ENCODE results near the gene GRM8. TPM values are rescaled to one million over a fixed set of nuclear protein-coding genes. Genes with fewer than 3 reads are reported as not detected.

Gene GRM8
- total and polyA plus RNA-seq, 2 experiments from 2014 or later = 0.92 to 1.3 TPM

DNA sequence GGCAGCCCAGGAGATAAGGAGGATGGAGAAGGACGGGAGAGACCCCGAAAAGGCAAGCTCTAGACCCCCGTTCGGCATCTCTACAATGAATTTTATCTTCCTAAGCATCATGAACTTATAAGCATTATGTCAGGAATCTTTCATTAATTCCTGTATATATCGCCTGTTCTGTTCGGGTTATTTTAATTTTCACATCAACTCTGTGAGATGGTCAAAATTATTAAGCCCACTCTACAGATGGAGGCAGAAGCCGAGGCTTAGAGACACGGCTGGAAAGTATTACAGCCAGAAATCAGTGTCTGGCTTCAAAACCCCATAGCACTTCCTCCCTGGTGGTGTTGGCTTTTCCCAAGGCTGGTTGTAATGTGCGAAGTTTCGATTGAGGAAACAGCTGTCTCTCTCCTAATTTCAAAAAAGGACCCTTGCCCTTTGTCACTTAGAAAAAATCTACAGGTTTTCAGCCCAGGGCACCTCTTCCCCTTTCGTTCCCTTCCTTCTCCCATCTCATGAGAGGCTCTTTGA is 1.5 kb upstream of the GRM8 start:
- Histone ChIP-seq H3K27me3 (peaks cover 78% of the 10 kb centered on the region), H3K9me3 (ENCODE audit: low read depth) (no peaks in the 10 kb centered on the region), H3K27ac (no peak overlapping the region), H3K4me3 (no peak overlapping the region), H3K36me3 (no peaks in the 10 kb centered on the region), H3K4me1 (ENCODE audit: low read depth) (peaks cover 2% of the 10 kb centered on the region)
- no peak for DNase-seq (ENCODE audit: low read depth in 1 of 2, low spot score in 1 of 2)
- TF ChIP-seq, protein P1, sequence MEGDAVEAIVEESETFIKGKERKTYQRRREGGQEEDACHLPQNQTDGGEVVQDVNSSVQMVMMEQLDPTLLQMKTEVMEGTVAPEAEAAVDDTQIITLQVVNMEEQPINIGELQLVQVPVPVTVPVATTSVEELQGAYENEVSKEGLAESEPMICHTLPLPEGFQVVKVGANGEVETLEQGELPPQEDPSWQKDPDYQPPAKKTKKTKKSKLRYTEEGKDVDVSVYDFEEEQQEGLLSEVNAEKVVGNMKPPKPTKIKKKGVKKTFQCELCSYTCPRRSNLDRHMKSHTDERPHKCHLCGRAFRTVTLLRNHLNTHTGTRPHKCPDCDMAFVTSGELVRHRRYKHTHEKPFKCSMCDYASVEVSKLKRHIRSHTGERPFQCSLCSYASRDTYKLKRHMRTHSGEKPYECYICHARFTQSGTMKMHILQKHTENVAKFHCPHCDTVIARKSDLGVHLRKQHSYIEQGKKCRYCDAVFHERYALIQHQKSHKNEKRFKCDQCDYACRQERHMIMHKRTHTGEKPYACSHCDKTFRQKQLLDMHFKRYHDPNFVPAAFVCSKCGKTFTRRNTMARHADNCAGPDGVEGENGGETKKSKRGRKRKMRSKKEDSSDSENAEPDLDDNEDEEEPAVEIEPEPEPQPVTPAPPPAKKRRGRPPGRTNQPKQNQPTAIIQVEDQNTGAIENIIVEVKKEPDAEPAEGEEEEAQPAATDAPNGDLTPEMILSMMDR (IDR thresholded peaks at IDR 0.05; ENCODE audit: low read depth, low read length) = no peak

DNA sequence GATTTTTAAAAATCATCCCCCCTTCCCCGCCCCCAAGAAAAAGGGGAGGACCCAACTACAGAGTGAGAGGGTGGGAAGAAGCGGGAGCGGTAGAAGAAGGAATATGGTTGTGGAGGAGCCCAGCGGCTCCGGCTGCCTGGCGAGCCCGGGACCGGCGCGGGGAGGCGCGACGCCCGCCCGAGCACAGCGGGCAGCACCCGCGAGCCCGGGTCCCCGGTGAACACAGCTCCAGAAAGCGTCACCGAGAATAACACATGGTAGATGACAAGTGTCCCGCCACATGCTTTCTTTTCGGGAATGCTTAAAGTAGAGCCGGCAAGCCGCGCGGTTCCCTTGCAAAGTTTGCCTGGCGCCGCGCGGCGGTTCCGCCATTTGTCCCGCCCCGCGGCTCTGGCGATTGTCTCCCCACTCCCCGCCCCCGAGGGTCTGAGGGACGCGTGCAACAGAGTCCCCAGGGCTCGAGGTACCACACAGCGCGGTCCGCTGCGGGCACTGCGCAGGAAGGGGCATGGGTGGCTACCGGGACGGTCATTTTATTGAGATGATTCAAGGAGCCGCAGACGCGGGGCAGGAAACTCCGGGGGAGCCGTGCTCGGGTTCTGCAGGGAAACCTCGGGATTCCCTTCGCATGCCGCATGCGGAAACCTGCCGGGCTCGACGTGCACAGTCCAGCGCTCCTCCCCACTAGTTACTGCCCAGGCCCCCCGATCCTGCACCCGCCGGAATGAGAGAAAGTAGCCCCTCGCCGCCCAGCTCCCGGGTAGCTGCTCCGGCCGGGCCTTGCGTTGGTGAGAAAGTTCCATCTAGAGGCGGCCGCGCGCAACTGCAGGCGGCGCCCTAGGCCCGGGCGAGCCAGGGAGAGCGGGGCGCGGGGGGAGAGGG is 781 bp upstream of the GRM8 start:
- Histone ChIP-seq H3K27ac (no peak overlapping the region), H3K36me3 (no peaks in the 10 kb centered on the region), H3K4me1 (ENCODE audit: low read depth) (peaks cover 2% of the 10 kb centered on the region), H3K4me3 (peak overlapping the region; percentile 39), H3K27me3 (peaks cover 85% of the 10 kb centered on the region), H3K9me3 (ENCODE audit: low read depth) (no peaks in the 10 kb centered on the region)
- peak; percentile 55 to 76 for DNase-seq (ENCODE audit: low read depth in 1 of 2, low spot score in 1 of 2)
- TF ChIP-seq, protein P1 (IDR thresholded peaks at IDR 0.05; ENCODE audit: low read depth, low read length) = peak; percentile 89

- Histone ChIP-seq H3K4me1 (ENCODE audit: low read depth) (peaks cover 2% of the 10 kb centered on the region), H3K4me3 (peak overlapping the region; percentile 39), H3K27me3 (peaks cover 92% of the 10 kb centered on the region), H3K36me3 (no peaks in the 10 kb centered on the region), H3K27ac (no peak overlapping the region), H3K9me3 (ENCODE audit: low read depth) (no peaks in the 10 kb centered on the region)
- TF ChIP-seq, protein P1 (IDR thresholded peaks at IDR 0.05; ENCODE audit: low read depth, low read length) = no peak
- no peak for DNase-seq (ENCODE audit: low read depth in 1 of 2, low spot score in 1 of 2)
Measured at GRCh38 chr7:127252377-127252713, 396 bp downstream of the GRM8 start.

GRCh38 chr7:127251465-127252376 is 1.0 kb downstream of the GRM8 start:
- Histone ChIP-seq H3K9me3 (ENCODE audit: low read depth) (no peaks in the 10 kb centered on the region), H3K27ac (no peak overlapping the region), H3K4me1 (ENCODE audit: low read depth) (peaks cover 2% of the 10 kb centered on the region), H3K27me3 (peaks cover 92% of the 10 kb centered on the region), H3K36me3 (no peaks in the 10 kb centered on the region), H3K4me3 (peak overlapping the region; percentile 39)
- TF ChIP-seq, protein P1 (IDR thresholded peaks at IDR 0.05; ENCODE audit: low read depth, low read length) = no peak
- peak in 1 of 2 donors; percentile 37 for DNase-seq (ENCODE audit: low read depth in 1 of 2, low spot score in 1 of 2)

DNA sequence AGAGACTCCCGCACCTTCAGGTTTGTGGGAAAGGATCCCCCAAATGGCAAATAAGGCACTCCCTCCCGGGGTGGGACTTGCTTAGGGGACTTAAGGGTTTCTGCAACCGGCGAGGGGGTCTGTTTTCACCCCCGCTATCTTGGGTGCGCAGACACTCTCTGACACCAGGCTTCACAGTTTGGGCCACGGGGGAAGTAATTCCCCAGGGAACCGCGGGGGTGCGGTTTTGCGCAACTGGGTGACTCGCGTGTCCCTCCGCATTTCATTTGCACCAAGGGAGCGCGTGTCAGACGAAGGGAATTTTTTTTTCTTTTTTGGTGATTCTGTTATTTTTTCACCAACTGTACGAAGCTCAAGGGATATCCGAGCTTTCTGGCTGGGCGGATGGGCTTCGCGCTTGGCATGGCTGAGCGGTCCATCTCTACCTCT is 1.7 kb downstream of the GRM8 start:
- H3K4me3 ChIP-seq = peak overlapping the region; percentile 39

More for the DNA sequence above, 1.7 kb downstream of the GRM8 start:
- H3K27ac ChIP-seq = no peak overlapping the region
- H3K9me3 ChIP-seq (ENCODE audit: low read depth) = no peaks in the 10 kb centered on the region
- TF ChIP-seq, protein P1 (IDR thresholded peaks at IDR 0.05; ENCODE audit: low read depth, low read length) = no peak
- H3K4me1 ChIP-seq (ENCODE audit: low read depth) = peaks cover 2% of the 10 kb centered on the region
- H3K36me3 ChIP-seq = no peaks in the 10 kb centered on the region
- peaks cover 92% of the 10 kb centered on the region for H3K27me3 ChIP-seq
- no peak for DNase-seq (ENCODE audit: low read depth in 1 of 2, low spot score in 1 of 2)
